ENCODE data around the gene NTSR1.

DNA sequence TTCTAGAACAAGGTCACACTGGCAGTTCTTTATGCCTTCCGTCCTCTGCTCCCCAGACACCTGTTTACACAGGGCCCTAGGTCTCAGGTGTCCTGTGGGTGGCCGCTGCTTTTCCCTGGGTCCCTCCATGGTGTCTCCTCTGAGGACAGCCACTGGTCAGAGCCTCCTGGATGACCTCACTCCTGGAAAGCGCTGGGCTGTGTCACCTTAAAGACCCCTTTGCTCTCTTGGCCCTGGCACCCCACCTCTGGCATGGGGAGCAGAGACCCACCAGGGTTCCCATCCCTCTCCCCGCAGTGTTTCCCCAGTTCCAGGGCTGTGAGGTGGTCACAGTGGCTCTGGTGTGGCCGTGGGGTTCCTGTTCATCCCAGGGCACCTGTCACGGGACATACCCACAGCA lies 33.9 kb downstream of the NTSR1 start:
- TF ChIP-seq CTCF (IDR thresholded peaks at IDR 0.05) (no peak), EZH2 (IDR thresholded peaks at IDR 0.05; ENCODE audit: borderline replicate concordance, insufficient read depth, low read depth, low read length, poor library complexity, severe bottlenecking) (no peak)

Data from B cell (primary cell).